Measurements from ENCODE around the gene MPHOSPH10. TPM values are rescaled to one million over a fixed set of nuclear protein-coding genes. Genes with fewer than 3 reads are reported as not detected.

MPHOSPH10 gene
- total and polyA plus RNA-seq, 2 of the 13 experiments (the other 11 are each of a cell fraction or from before 2014, with no cell fraction given), result 37.8 to 137 TPM

- TF ChIP-seq ZNF276 (CRISPR knock-in tag; IDR thresholded peaks at IDR 0.05; ENCODE audit: low read depth) (no peak), ZNF577 (CRISPR knock-in tag; IDR thresholded peaks at IDR 0.05; ENCODE audit: borderline replicate concordance, low read depth) (no peak), KLF16 (CRISPR knock-in tag; IDR thresholded peaks at IDR 0.05) (no peak), ZBTB14 (CRISPR knock-in tag; IDR thresholded peaks at IDR 0.05) (no peak), PAXIP1 (CRISPR knock-in tag; conservative IDR thresholded peaks at IDR 0.05) (peak; percentile 13; the same call in 1 of the 2 replicates), SETDB1 (CRISPR knock-in tag; IDR thresholded peaks at IDR 0.05; ENCODE audit: borderline replicate concordance) (no peak), RFX5 (IDR thresholded peaks at IDR 0.05; ENCODE audit: low read depth, low read length) (no peak), THYN1 (CRISPR knock-in tag; IDR thresholded peaks at IDR 0.05; ENCODE audit: borderline replicate concordance, low read depth) (0 out of 2 replicates have a peak, but pooled peaks have one; percentile 37), PBX2 (CRISPR knock-in tag; IDR thresholded peaks at IDR 0.05) (no peak)
- TF ChIP-seq, protein P1, sequence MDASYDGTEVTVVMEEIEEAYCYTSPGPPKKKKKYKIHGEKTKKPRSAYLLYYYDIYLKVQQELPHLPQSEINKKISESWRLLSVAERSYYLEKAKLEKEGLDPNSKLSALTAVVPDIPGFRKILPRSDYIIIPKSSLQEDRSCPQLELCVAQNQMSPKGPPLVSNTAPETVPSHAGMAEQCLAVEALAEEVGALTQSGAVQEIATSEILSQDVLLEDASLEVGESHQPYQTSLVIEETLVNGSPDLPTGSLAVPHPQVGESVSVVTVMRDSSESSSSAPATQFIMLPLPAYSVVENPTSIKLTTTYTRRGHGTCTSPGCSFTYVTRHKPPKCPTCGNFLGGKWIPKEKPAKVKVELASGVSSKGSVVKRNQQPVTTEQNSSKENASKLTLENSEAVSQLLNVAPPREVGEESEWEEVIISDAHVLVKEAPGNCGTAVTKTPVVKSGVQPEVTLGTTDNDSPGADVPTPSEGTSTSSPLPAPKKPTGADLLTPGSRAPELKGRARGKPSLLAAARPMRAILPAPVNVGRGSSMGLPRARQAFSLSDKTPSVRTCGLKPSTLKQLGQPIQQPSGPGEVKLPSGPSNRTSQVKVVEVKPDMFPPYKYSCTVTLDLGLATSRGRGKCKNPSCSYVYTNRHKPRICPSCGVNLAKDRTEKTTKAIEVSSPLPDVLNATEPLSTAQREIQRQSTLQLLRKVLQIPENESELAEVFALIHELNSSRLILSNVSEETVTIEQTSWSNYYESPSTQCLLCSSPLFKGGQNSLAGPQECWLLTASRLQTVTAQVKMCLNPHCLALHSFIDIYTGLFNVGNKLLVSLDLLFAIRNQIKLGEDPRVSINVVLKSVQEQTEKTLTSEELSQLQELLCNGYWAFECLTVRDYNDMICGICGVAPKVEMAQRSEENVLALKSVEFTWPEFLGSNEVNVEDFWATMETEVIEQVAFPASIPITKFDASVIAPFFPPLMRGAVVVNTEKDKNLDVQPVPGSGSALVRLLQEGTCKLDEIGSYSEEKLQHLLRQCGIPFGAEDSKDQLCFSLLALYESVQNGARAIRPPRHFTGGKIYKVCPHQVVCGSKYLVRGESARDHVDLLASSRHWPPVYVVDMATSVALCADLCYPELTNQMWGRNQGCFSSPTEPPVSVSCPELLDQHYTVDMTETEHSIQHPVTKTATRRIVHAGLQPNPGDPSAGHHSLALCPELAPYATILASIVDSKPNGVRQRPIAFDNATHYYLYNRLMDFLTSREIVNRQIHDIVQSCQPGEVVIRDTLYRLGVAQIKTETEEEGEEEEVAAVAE (CRISPR knock-in tag; IDR thresholded peaks at IDR 0.05; ENCODE audit: borderline replicate concordance), result no peak
- TF ChIP-seq, protein P2, sequence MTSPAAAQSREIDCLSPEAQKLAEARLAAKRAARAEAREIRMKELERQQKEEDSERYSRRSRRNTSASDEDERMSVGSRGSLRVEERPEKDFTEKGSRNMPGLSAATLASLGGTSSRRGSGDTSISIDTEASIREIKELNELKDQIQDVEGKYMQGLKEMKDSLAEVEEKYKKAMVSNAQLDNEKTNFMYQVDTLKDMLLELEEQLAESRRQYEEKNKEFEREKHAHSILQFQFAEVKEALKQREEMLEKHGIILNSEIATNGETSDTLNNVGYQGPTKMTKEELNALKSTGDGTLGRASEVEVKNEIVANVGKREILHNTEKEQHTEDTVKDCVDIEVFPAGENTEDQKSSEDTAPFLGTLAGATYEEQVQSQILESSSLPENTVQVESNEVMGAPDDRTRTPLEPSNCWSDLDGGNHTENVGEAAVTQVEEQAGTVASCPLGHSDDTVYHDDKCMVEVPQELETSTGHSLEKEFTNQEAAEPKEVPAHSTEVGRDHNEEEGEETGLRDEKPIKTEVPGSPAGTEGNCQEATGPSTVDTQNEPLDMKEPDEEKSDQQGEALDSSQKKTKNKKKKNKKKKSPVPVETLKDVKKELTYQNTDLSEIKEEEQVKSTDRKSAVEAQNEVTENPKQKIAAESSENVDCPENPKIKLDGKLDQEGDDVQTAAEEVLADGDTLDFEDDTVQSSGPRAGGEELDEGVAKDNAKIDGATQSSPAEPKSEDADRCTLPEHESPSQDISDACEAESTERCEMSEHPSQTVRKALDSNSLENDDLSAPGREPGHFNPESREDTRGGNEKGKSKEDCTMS (CRISPR knock-in tag; conservative IDR thresholded peaks at IDR 0.05), result no peak
Observed at GRCh38 chr2:71129114-71129901, 1.1 kb upstream of the MPHOSPH10 start (continued).
